Measurements from ENCODE around the gene ACACB.

ACACB gene

GRCh38 chr12:109308534-109309380 is 192.4 kb downstream of the ACACB start, which contains the start of gene FOXN4:
FOXN4 (minus strand) TSS chr12:109309284; CDS start chr12:109308321, 963 bp downstream.
- DNase-seq, result no peak

- DNase-seq, result no peak
Measured at GRCh38 chr12:109309381-109310246, 193.2 kb downstream of the ACACB start.

- peak; percentile 44 for DNase-seq
Measured at GRCh38 chr12:109310247-109311125, 194.1 kb downstream of the ACACB start.

Measured in hematopoietic multipotent progenitor cell treated with erythropoietin and hydrocortisone succinate and interleukin-3 and kit ligand, for 6 days (in vitro differentiated cells).